AG04450 (cell line): ENCODE measurements around the gene CTDP1. TPM values are rescaled to one million over a fixed set of nuclear protein-coding genes. Genes with fewer than 3 reads are reported as not detected.

Source experiments
- CTCF ChIA-PET: fragments of 300-600, 350-600 bp; formaldehyde crosslinking; extraction: SDS; loops from one replicate; lab custom pipeline; 2022; ENCODE audit warnings: antibody characterized with exemption, inconsistent platforms; lab: Charles Lee
- POLR2A ChIA-PET: fragments of 350-600 bp; formaldehyde crosslinking; extraction: SDS; loops from one replicate; lab custom pipeline; 2021; ENCODE audit warnings: antibody characterized with exemption, inconsistent platforms; lab: Yijun Ruan, JAX
- DNase-seq: peaks from one replicate; pipeline ENCODE4 v3.0.0-alpha.2; 2011; ENCODE audit warnings: low read depth, low spot score
- H3K27ac ChIP-seq: one replicate; pipeline ENCODE4 v1.5.1; 2012; ENCODE audit warnings: low read depth, low read length, control low read depth
- H3K27me3 ChIP-seq: one replicate; pipeline ENCODE4 v1.6.0; 2012; ENCODE audit warnings: low read length; ENCODE audit not compliant: control insufficient read depth, insufficient read depth
- H3K4me3 ChIP-seq: 2 replicates; pipeline ENCODE4 v1.5.1; 2011; ENCODE audit warnings: mild to moderate bottlenecking, low read depth, low read length, control low read depth
- H3K9me3 ChIP-seq: 2 replicates; pipeline ENCODE4 v1.5.1; 2012; ENCODE audit warnings: low read length; ENCODE audit not compliant: control insufficient read depth, insufficient read depth
- polyA plus RNA-seq: library from polyadenylated mRNA; depleted of rRNA; stranded (reverse); fragments of >200 nt; gene quantifications from 2 replicates; pipeline ENCODE4 v1.2.3, GENCODE V29; 2011
- TF ChIP-seq, protein P1 (sequence below): IDR thresholded peaks from 2 replicates; pipeline ENCODE4 v1.5.1; 2011; ENCODE audit warnings: low read depth, low read length, control low read depth, inconsistent platforms

The CTDP1 gene
- polyA plus RNA-seq, 1 experiment: 8.4 TPM

DNA sequence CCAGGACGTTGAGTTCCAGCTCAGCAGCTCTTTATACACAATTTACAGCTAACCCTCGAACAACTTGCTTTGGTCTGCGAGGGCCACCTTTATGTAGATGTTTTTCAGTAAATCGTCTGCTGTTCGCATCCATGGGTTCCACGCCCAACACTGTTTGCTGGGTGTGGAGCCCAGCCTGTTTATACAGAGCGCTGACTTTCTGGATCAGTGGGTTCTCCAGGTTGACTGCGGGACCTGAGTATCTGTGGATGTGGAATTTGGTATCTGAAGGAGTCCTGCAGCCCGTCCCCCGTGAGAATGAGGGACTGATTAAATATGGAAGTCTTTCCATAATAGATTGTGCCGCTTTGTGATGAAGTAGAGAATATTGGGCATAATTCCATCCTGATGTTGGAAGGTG is 2.9 kb downstream of the CTDP1 start:
- TF ChIP-seq, protein P1, sequence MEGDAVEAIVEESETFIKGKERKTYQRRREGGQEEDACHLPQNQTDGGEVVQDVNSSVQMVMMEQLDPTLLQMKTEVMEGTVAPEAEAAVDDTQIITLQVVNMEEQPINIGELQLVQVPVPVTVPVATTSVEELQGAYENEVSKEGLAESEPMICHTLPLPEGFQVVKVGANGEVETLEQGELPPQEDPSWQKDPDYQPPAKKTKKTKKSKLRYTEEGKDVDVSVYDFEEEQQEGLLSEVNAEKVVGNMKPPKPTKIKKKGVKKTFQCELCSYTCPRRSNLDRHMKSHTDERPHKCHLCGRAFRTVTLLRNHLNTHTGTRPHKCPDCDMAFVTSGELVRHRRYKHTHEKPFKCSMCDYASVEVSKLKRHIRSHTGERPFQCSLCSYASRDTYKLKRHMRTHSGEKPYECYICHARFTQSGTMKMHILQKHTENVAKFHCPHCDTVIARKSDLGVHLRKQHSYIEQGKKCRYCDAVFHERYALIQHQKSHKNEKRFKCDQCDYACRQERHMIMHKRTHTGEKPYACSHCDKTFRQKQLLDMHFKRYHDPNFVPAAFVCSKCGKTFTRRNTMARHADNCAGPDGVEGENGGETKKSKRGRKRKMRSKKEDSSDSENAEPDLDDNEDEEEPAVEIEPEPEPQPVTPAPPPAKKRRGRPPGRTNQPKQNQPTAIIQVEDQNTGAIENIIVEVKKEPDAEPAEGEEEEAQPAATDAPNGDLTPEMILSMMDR: no peak
- ChIA-PET CTCF (no interaction called here), POLR2A (no interaction called here)
- no peak overlapping the region for H3K27ac ChIP-seq
- no peaks in the 10 kb centered on the region; the same call in 1 of the 2 replicates for H3K9me3 ChIP-seq
- no peak overlapping the region for H3K4me3 ChIP-seq
- DNase-seq: no peak
- no peaks in the 10 kb centered on the region for H3K27me3 ChIP-seq

DNA sequence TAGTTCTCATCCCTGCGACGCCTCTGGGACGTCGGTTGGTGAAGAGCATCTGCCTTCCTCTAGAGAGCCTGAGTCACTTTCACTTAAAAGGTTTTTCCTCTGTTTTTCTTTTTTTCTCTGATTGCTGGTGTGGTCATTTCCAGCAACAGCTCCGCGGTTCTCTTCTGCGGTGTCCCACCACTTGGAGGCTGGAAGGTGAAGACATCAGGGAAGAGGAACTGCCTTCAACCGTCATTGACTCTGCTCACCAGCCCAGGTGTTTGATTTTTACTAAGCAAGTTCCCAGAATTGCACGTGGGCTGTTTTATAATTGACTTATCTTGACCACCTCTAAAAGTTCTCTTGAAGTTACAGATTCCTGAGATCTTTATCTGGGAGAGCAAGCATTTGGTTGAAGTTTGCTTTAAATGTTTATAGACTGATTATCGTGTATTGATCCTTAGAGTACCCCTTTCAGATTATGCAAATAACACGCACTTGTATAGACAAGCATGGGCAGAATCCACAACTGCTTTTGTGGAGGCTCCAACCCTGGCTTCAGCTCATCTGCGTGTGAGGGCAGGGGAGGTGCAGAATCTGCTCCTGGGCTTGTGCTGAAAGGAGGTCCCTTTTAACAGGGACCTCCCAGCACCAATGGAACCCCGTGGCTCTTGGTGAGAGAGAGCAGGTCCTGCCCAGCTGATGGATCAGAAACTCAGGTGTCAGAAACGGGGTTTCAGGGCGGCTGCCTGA is 3.5 kb downstream of the CTDP1 start:
- ChIA-PET CTCF (no interaction called here), POLR2A (no interaction called here)
- TF ChIP-seq, protein P1: no peak
- DNase-seq: no peak
- no peak overlapping the region for H3K27ac ChIP-seq
- H3K27me3 ChIP-seq: no peaks in the 10 kb centered on the region
- H3K9me3 ChIP-seq: no peaks in the 10 kb centered on the region; the same call in 1 of the 2 replicates
- no peak overlapping the region for H3K4me3 ChIP-seq

DNA sequence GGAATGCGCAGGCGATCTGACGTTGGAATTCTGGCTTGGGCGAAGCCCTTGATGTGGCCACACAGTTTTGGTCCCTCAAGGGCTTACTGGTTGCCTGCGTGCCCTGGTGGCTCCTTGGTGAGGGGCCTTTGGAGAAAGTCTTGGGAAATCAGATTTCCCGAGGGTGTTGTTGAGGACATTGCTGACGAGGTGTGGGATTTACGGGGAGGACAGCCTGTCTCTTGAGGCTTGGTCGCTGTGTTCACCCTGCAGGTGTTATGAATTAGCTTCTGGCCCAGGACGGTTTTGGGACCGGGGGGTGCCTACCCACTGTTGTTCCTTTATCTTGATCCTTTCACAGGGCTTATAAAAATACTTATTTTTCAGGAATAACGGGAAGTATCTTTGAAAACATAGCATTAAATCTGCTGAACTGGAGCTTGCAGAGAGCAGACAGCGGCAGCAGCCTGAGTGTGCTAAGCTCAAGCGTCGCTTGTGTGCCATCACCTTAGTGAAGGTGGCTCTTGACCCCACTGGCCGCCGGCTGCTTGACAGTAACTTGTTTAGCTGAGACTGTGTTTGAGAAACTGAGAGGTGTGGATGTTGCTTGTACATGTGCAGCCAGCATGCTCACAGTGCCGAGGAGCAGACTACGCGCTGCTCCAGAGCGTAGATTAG is 4.2 kb downstream of the CTDP1 start:
- H3K27me3 ChIP-seq: no peaks in the 10 kb centered on the region
- ChIA-PET CTCF (no interaction called here), POLR2A (no interaction called here)
- no peak for DNase-seq
- no peak overlapping the region for H3K4me3 ChIP-seq
- H3K27ac ChIP-seq: no peak overlapping the region
- TF ChIP-seq, protein P1: no peak
- H3K9me3 ChIP-seq: no peaks in the 10 kb centered on the region; the same call in 1 of the 2 replicates

DNA sequence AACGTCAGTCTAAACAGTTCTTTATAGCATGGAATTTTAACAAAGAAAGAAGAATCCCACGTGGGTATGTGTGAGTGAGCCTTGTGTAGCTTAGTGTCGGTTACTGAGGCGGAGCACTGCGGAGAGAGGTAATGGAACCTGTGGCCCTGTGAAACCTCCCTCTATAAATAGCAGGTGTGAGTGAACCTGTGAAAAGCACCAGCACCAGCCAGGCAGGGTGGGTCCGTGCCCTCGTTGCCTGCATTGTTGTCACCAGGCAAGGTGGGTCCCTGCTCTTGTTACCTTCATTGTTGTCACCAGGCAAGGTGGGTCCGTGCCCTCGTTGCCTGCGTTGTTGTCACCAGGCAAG is 4.7 kb downstream of the CTDP1 start:
- no peak overlapping the region for H3K4me3 ChIP-seq
- POLR2A ChIA-PET: no interaction called here

DNA sequence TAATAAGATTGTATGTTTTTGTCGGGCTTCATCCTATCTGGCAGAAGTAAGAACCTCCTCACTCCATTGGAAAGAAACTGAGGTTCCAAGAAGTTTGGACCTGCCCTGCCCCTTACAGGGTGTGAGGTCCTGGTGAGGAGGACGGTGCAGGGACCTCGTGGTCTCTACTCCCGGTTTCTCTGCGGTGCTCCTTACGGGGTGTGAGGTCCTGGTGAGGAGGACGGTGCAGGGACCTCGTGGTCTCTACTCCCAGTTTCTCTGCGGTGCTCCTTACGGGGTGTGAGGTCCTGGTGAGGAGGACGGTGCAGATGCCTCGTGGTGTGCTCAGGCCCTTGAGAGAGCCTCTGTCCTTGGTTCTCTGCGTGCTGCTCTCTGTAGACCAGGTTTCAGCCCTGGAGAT is 5.2 kb downstream of the CTDP1 start:
- H3K9me3 ChIP-seq: no peaks in the 10 kb centered on the region
- POLR2A ChIA-PET: no interaction called here
- TF ChIP-seq, protein P1: no peak
- H3K4me3 ChIP-seq: no peak overlapping the region
- DNase-seq: no peak
- H3K27ac ChIP-seq: no peak overlapping the region
- H3K27me3 ChIP-seq: no peaks in the 10 kb centered on the region
- CTCF ChIA-PET: no interaction called here

More for the DNA sequence above, 4.7 kb downstream of the CTDP1 start:
- H3K9me3 ChIP-seq: no peaks in the 10 kb centered on the region; the same call in 1 of the 2 replicates
- TF ChIP-seq, protein P1: no peak
- no peaks in the 10 kb centered on the region for H3K27me3 ChIP-seq
- no peak overlapping the region for H3K27ac ChIP-seq
- CTCF ChIA-PET: no interaction called here
- DNase-seq: no peak
